ENCODE measurements around the gene DOK3. TPM values are rescaled to one million over a fixed set of nuclear protein-coding genes. Genes with fewer than 3 reads are reported as not detected.
A peak's percentile ranks its signal among the peaks of the same experiment; 100 is the strongest.

Gene DOK3
- total and polyA plus RNA-seq, 2 of the 13 experiments (the other 11 are each of a cell fraction or from before 2014, with no cell fraction given): 1.4 to 1.5 TPM

- TF ChIP-seq ZNF318 (CRISPR knock-in tag; IDR thresholded peaks at IDR 0.05) (0 out of 2 replicates have a peak, but pooled peaks have one; percentile 70), HNF4A (CRISPR knock-in tag; IDR thresholded peaks at IDR 0.05) (peak; percentile 62), CREB3 (CRISPR knock-in tag; IDR thresholded peaks at IDR 0.05) (no peak), MXD1 (CRISPR knock-in tag; IDR thresholded peaks at IDR 0.05) (no peak), CENPX (CRISPR knock-in tag; IDR thresholded peaks at IDR 0.05) (no peak), ZNF24 (IDR thresholded peaks at IDR 0.05) (no peak), ZNF441 (CRISPR knock-in tag; IDR thresholded peaks at IDR 0.05; ENCODE audit: borderline replicate concordance) (no peak), YEATS4 (CRISPR knock-in tag; IDR thresholded peaks at IDR 0.05; ENCODE audit: borderline replicate concordance) (no peak), ZFX (CRISPR knock-in tag; IDR thresholded peaks at IDR 0.05; ENCODE audit: low read depth) (0 out of 2 replicates have a peak, but pooled peaks have one; percentile 13), KDM4B (CRISPR knock-in tag; IDR thresholded peaks at IDR 0.05) (no peak), FOSL1 (CRISPR knock-in tag; IDR thresholded peaks at IDR 0.05; ENCODE audit: borderline replicate concordance) (peak; percentile 80; the same call in 1 of the 2 replicates), THAP9 (CRISPR knock-in tag; IDR thresholded peaks at IDR 0.05; ENCODE audit: borderline replicate concordance) (no peak), ZFP91 (CRISPR knock-in tag; IDR thresholded peaks at IDR 0.05; ENCODE audit: borderline replicate concordance) (no peak)
Measured at GRCh38 chr5:177546258-177546741, 36.7 kb upstream of the DOK3 start (continued).
